Neural cell (in vitro differentiated cells): ENCODE measurements around the gene OR52M1. TPM values are rescaled to one million over a fixed set of nuclear protein-coding genes. Genes with fewer than 3 reads are reported as not detected.

Experiments used
- H2AFZ ChIP-seq: fragments of 200-600, 300-800 bp; sonication (generic), shearing (Covaris generic); 2 replicates; pipeline ENCODE4 v1.6.0; 2014; ENCODE audit warnings: low read depth, mild to moderate bottlenecking, antibody characterized with exemption, low read length, moderate library complexity
- H3F3A ChIP-seq: fragments of 200-600 bp; shearing (Covaris generic); 2 replicates; pipeline ENCODE4 v1.6.1; 2016; ENCODE audit warnings: mild to moderate bottlenecking, moderate library complexity, mixed read lengths, antibody characterized with exemption, low read length; ENCODE audit not compliant: insufficient read depth, poor library complexity, severe bottlenecking
- H3K27ac ChIP-seq: fragments of 200-600, 300-800 bp; sonication (generic), shearing (Covaris generic); 2 replicates; pipeline ENCODE4 v1.5.1; 2014; ENCODE audit warnings: mild to moderate bottlenecking, low read length, moderate library complexity
- H3K27me3 ChIP-seq: fragments of 300-800, 200-600 bp; sonication (generic), shearing (Covaris generic); 2 replicates; pipeline ENCODE4 v1.6.0; 2014; ENCODE audit warnings: mild to moderate bottlenecking, low read depth, low read length, moderate library complexity; ENCODE audit not compliant: insufficient read depth
- H3K36me3 ChIP-seq: fragments of 300-800, 200-600 bp; sonication (generic), shearing (Covaris generic); 2 replicates; pipeline ENCODE4 v1.5.1; 2014; ENCODE audit warnings: mild to moderate bottlenecking, antibody characterized with exemption, low read length, moderate library complexity; ENCODE audit not compliant: insufficient read depth
- H3K4me2 ChIP-seq: fragments of 300-800, 200-600 bp; sonication (generic), shearing (Covaris generic); 2 replicates; pipeline ENCODE4 v1.6.0; 2014; ENCODE audit warnings: mild to moderate bottlenecking, low read length
- H3K4me3 ChIP-seq: fragments of 300-800, 200-600 bp; sonication (generic), shearing (Covaris generic); 2 replicates; pipeline ENCODE4 v1.5.1; 2014; ENCODE audit warnings: mild to moderate bottlenecking, low read length, moderate library complexity
- H3K79me2 ChIP-seq: fragments of 200-600 bp; shearing (Covaris generic); replicated peaks from 2 replicates; pipeline ENCODE4 v1.6.0; 2014; ENCODE audit warnings: mild to moderate bottlenecking, low read length, moderate library complexity; ENCODE audit not compliant: insufficient read depth
- H3K9ac ChIP-seq: fragments of 300-800, 200-600 bp; sonication (generic), shearing (Covaris generic); 2 replicates; pipeline ENCODE4 v1.6.1; 2016; ENCODE audit warnings: mild to moderate bottlenecking, low read length, mixed read lengths
- H3K9me2 ChIP-seq: fragments of 200-600 bp; shearing (Covaris generic); 2 replicates; pipeline ENCODE4 v1.6.1; 2016; ENCODE audit warnings: mild to moderate bottlenecking, low read length, mixed read lengths; ENCODE audit not compliant: insufficient read depth
- H3K9me3 ChIP-seq: fragments of 200-600, 300-800 bp; sonication (generic), shearing (Covaris generic); 2 replicates; pipeline ENCODE4 v1.6.1; 2016; ENCODE audit warnings: mild to moderate bottlenecking, mixed run types, low read length, moderate library complexity, mixed read lengths
- H4K20me1 ChIP-seq: fragments of 200-600 bp; shearing (Covaris generic); 2 replicates; pipeline ENCODE4 v1.6.1; 2016; ENCODE audit warnings: mild to moderate bottlenecking, mixed run types; ENCODE audit not compliant: insufficient read depth
- EP300 ChIP-seq: fragments of 450-650 bp; conservative IDR thresholded peaks from 2 replicates; pipeline ENCODE4 v1.6.1; 2014; ENCODE audit warnings: antibody characterized with exemption, mild to moderate bottlenecking, moderate library complexity; ENCODE audit not compliant: poor library complexity, severe bottlenecking
- EZH2 ChIP-seq: fragments of 200-600, 300-800 bp; shearing (Covaris generic), sonication (generic); IDR thresholded peaks from 2 replicates; pipeline ENCODE4 v1.6.1; 2014; ENCODE audit warnings: antibody characterized with exemption, low read length, borderline replicate concordance, mild to moderate bottlenecking; ENCODE audit not compliant: insufficient read depth, poor library complexity, severe bottlenecking
- MXI1 ChIP-seq: fragments of 450-650 bp; conservative IDR thresholded peaks from 2 replicates; pipeline ENCODE4 v1.6.1; 2014; ENCODE audit warnings: antibody characterized with exemption, mild to moderate bottlenecking; ENCODE audit not compliant: poor library complexity, severe bottlenecking
- POLR2AphosphoS5 ChIP-seq: IDR thresholded peaks from 2 replicates; pipeline ENCODE4 v1.6.1; 2012
- RAD21 ChIP-seq: fragments of 450-650 bp; conservative IDR thresholded peaks from 2 replicates; pipeline ENCODE4 v1.6.1; 2014; ENCODE audit warnings: antibody characterized with exemption, mild to moderate bottlenecking, moderate library complexity
- SMC3 ChIP-seq: fragments of 450-650 bp; conservative IDR thresholded peaks from 2 replicates; pipeline ENCODE4 v1.6.1; 2014; ENCODE audit warnings: antibody characterized with exemption, mild to moderate bottlenecking, moderate library complexity; ENCODE audit not compliant: poor library complexity
- TAF1 ChIP-seq: IDR thresholded peaks from 2 replicates; pipeline ENCODE4 v1.6.1; 2012; ENCODE audit warnings: low read depth
- polyA minus RNA-seq: library from RNA; depleted of rRNA, polyadenylated mRNA; stranded (reverse); fragments of >200 nt; gene quantifications from 2 replicates; pipeline ENCODE4 v1.2.3, GENCODE V29; 2014
- polyA plus RNA-seq: library from polyadenylated mRNA; depleted of rRNA; stranded (reverse); fragments of >200 nt; gene quantifications from 2 replicates; pipeline ENCODE4 v1.2.3, GENCODE V29; 2014
- TF ChIP-seq, protein P1 (sequence below): IDR thresholded peaks from 2 replicates; pipeline ENCODE4 v1.6.1; 2012; ENCODE audit warnings: borderline replicate concordance
- TF ChIP-seq, protein P2 (sequence below): fragments of 450-650 bp; IDR thresholded peaks from 2 replicates; pipeline ENCODE4 v1.5.1; 2014; ENCODE audit warnings: antibody characterized with exemption, mild to moderate bottlenecking, moderate library complexity; ENCODE audit not compliant: poor library complexity, severe bottlenecking

OR52M1 gene, protein sequence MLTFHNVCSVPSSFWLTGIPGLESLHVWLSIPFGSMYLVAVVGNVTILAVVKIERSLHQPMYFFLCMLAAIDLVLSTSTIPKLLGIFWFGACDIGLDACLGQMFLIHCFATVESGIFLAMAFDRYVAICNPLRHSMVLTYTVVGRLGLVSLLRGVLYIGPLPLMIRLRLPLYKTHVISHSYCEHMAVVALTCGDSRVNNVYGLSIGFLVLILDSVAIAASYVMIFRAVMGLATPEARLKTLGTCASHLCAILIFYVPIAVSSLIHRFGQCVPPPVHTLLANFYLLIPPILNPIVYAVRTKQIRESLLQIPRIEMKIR
- polyA plus RNA-seq: not detected in 2 replicates
- not detected in 2 replicates for polyA minus RNA-seq

DNA sequence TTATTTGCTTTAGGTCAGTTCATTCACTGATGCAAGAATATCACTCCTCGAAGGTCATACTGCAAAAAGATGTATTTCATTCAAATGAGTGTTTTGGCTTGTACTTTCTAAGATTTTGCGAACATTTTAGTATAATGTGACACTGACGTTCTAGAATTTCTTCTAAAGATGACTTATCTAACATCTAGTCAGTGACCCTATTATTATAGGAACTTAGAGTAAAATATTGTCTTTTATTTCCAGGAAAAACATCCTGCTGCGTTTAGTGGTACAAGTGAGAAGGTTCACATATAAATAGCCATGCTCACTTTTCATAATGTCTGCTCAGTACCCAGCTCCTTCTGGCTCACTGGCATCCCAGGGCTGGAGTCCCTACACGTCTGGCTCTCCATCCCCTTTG is at the start of gene OR52M1:
OR52M1 (plus strand) TSS at position 301 of the 400 bp plus-strand sequence; CDS start at position 301, 0 bp downstream.
- Histone ChIP-seq H4K20me1 (no peaks in the 10 kb centered on the region), H3K27me3 (no peaks in the 10 kb centered on the region), H3K4me2 (no peak within 1 kb of the TSS), H3K36me3 (no peaks in the 10 kb centered on the region), H2AFZ (no peak within 1 kb of the TSS), H3K27ac (no peak within 1 kb of the TSS), H3F3A (no peaks in the 10 kb centered on the region), H3K79me2 (no peaks in the 10 kb centered on the region), H3K4me3 (no peak within 1 kb of the TSS), H3K9ac (no peak within 1 kb of the TSS), H3K9me3 (no peaks in the 10 kb centered on the region), H3K9me2 (no peaks in the 10 kb centered on the region)
- TF ChIP-seq TAF1 (no peak), EP300 (no peak), MXI1 (no peak), POLR2AphosphoS5 (no peak), SMC3 (no peak), RAD21 (no peak), EZH2 (no peak)
- TF ChIP-seq, protein P1, sequence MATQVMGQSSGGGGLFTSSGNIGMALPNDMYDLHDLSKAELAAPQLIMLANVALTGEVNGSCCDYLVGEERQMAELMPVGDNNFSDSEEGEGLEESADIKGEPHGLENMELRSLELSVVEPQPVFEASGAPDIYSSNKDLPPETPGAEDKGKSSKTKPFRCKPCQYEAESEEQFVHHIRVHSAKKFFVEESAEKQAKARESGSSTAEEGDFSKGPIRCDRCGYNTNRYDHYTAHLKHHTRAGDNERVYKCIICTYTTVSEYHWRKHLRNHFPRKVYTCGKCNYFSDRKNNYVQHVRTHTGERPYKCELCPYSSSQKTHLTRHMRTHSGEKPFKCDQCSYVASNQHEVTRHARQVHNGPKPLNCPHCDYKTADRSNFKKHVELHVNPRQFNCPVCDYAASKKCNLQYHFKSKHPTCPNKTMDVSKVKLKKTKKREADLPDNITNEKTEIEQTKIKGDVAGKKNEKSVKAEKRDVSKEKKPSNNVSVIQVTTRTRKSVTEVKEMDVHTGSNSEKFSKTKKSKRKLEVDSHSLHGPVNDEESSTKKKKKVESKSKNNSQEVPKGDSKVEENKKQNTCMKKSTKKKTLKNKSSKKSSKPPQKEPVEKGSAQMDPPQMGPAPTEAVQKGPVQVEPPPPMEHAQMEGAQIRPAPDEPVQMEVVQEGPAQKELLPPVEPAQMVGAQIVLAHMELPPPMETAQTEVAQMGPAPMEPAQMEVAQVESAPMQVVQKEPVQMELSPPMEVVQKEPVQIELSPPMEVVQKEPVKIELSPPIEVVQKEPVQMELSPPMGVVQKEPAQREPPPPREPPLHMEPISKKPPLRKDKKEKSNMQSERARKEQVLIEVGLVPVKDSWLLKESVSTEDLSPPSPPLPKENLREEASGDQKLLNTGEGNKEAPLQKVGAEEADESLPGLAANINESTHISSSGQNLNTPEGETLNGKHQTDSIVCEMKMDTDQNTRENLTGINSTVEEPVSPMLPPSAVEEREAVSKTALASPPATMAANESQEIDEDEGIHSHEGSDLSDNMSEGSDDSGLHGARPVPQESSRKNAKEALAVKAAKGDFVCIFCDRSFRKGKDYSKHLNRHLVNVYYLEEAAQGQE: no peak
- TF ChIP-seq, protein P2, sequence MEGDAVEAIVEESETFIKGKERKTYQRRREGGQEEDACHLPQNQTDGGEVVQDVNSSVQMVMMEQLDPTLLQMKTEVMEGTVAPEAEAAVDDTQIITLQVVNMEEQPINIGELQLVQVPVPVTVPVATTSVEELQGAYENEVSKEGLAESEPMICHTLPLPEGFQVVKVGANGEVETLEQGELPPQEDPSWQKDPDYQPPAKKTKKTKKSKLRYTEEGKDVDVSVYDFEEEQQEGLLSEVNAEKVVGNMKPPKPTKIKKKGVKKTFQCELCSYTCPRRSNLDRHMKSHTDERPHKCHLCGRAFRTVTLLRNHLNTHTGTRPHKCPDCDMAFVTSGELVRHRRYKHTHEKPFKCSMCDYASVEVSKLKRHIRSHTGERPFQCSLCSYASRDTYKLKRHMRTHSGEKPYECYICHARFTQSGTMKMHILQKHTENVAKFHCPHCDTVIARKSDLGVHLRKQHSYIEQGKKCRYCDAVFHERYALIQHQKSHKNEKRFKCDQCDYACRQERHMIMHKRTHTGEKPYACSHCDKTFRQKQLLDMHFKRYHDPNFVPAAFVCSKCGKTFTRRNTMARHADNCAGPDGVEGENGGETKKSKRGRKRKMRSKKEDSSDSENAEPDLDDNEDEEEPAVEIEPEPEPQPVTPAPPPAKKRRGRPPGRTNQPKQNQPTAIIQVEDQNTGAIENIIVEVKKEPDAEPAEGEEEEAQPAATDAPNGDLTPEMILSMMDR: no peak

DNA sequence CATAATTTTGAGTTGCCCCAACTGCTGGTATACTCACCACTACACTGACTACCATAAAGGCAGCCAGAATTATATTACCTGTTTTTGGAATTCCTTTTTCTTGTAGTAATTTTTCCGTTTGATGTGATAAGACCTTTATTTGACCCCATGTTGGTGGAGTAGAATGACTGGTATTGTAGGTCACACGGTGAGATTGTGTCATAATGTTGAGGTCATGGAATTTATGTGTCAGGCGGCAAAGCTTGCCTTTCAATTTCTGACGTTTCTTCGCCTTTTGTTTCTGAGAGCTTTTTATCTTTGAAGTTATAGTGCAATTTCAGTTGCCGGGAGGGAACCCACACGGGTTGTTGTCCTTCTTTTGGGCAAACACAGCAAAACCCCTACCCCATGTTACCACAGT is 49.5 kb upstream of the OR52M1 start:
- no peak overlapping the region for H3K4me2 ChIP-seq

More for the DNA sequence above, 49.5 kb upstream of the OR52M1 start:
- Histone ChIP-seq H3K79me2 (no peaks in the 10 kb centered on the region), H3K27me3 (no peaks in the 10 kb centered on the region), H3K4me3 (no peak overlapping the region), H4K20me1 (no peaks in the 10 kb centered on the region), H3K27ac (no peak overlapping the region), H3K36me3 (no peaks in the 10 kb centered on the region), H2AFZ (no peak overlapping the region), H3K9ac (no peak overlapping the region), H3K9me3 (no peaks in the 10 kb centered on the region), H3K9me2 (no peaks in the 10 kb centered on the region), H3F3A (no peaks in the 10 kb centered on the region)
- TF ChIP-seq EP300 (no peak), MXI1 (no peak), TAF1 (no peak), RAD21 (no peak)
- TF ChIP-seq, protein P1: no peak
- TF ChIP-seq, protein P2: no peak
